Neutrophil (primary cell): ENCODE data around the gene ENTREP1.
"Not testable (repeated sequence)": the region's sequence is repeated elsewhere in the genome, so short reads cannot be mapped to it uniquely, and the experiment has no call there.

Experiments
- H3K27ac ChIP-seq: fragments of 200-600 bp; sonication (generic); 2 replicates; pipeline ENCODE4 v1.5.1; 2016; ENCODE audit warnings: mild to moderate bottlenecking, moderate library complexity
- H3K27me3 ChIP-seq: fragments of 200-600 bp; sonication (generic); 2 replicates; pipeline ENCODE4 v1.6.0; 2016; ENCODE audit warnings: mild to moderate bottlenecking
- H3K36me3 ChIP-seq: fragments of 200-600 bp; sonication (generic); 2 replicates; pipeline ENCODE4 v1.5.1; 2017
- H3K4me1 ChIP-seq, 2 experiments: fragments of 200-600 bp in 1 of 2; sonication (generic) in 1 of 2; 1 replicate in 1 of 2; 2 replicates in 1 of 2; pipeline versions ENCODE4 v1.5.1 to v1.6.1; 2013 to 2016; ENCODE audit warnings: low read depth in 1 of 2, low read length in 1 of 2, mild to moderate bottlenecking in 1 of 2, moderate library complexity in 1 of 2; ENCODE audit not compliant: control insufficient read depth in 1 of 2, insufficient read depth in 1 of 2
- H3K4me3 ChIP-seq, 2 experiments: fragments of 200-600 bp in 1 of 2; sonication (generic) in 1 of 2; 1 replicate in 1 of 2; 2 replicates in 1 of 2; pipeline ENCODE4 v1.5.1; 2013 to 2016; ENCODE audit warnings: low read depth in 1 of 2, low read length in 1 of 2, mild to moderate bottlenecking in 1 of 2, moderate library complexity in 1 of 2
- H3K9me3 ChIP-seq: fragments of 200-600 bp; sonication (generic); 2 replicates; pipeline ENCODE4 v1.5.1; 2016
- CTCF ChIP-seq: fragments of 200-600 bp; sonication (generic); IDR thresholded peaks from 2 replicates; pipeline ENCODE4 v1.5.1; 2016; ENCODE audit warnings: antibody characterized with exemption

Gene ENTREP1

GRCh38 chr9:69396759-69397158 is 71.7 kb downstream of the ENTREP1 start:
- Histone ChIP-seq H3K27ac (no peak overlapping the region), H3K36me3 (no peaks in the 10 kb centered on the region), H3K9me3 (no peaks in the 10 kb centered on the region), H3K4me1 (no peaks in the 10 kb centered on the region), H3K4me3 (no peak overlapping the region), H3K27me3 (no peaks in the 10 kb centered on the region)
- TF ChIP-seq CTCF = no peak

- no peaks in the 10 kb centered on the region for H3K36me3 ChIP-seq
- no peak for TF ChIP-seq CTCF
- no peak overlapping the region for H3K27ac ChIP-seq
- no peaks in the 10 kb centered on the region for H3K27me3 ChIP-seq
- H3K4me3 ChIP-seq = no peak overlapping the region
- no peaks in the 10 kb centered on the region for H3K4me1 ChIP-seq
- H3K9me3 ChIP-seq = no peaks in the 10 kb centered on the region
These were observed 72.6 kb downstream of the ENTREP1 start for GRCh38 chr9:69397384-69398214.

GRCh38 chr9:69400470-69400869 is 75.5 kb downstream of the ENTREP1 start:
- H3K27me3 ChIP-seq = no peaks in the 10 kb centered on the region
- H3K4me1 ChIP-seq = no peaks in the 10 kb centered on the region

GRCh38 chr9:69409936-69410335 is 84.9 kb downstream of the ENTREP1 start:
- H3K27ac ChIP-seq, H3K9me3 ChIP-seq, H3K36me3 ChIP-seq, H3K4me3 ChIP-seq, H3K4me1 ChIP-seq: not testable (repeated sequence)
- H3K27me3 ChIP-seq = peaks cover 31% of the 10 kb centered on the region

More at GRCh38 chr9:69400470-69400869, 75.5 kb downstream of the ENTREP1 start:
- Histone ChIP-seq H3K4me3 (no peak overlapping the region), H3K9me3 (no peaks in the 10 kb centered on the region), H3K36me3 (no peaks in the 10 kb centered on the region), H3K27ac (no peak overlapping the region)
- no peak for TF ChIP-seq CTCF

GRCh38 chr9:69411246-69411645 is 86.2 kb downstream of the ENTREP1 start:
- H3K4me1 ChIP-seq = no peaks in the 10 kb centered on the region
- no peak overlapping the region for H3K27ac ChIP-seq
- no peak for TF ChIP-seq CTCF
- peaks cover 31% of the 10 kb centered on the region for H3K27me3 ChIP-seq
- H3K9me3 ChIP-seq = no peaks in the 10 kb centered on the region
- no peaks in the 10 kb centered on the region for H3K36me3 ChIP-seq
- no peak overlapping the region for H3K4me3 ChIP-seq

GRCh38 chr9:69411931-69412740 is 87.1 kb downstream of the ENTREP1 start:
- no peak for TF ChIP-seq CTCF
- Histone ChIP-seq H3K27ac (no peak overlapping the region), H3K36me3 (no peaks in the 10 kb centered on the region)

More at GRCh38 chr9:69411931-69412740, 87.1 kb downstream of the ENTREP1 start:
- H3K27me3 ChIP-seq = peaks cover 31% of the 10 kb centered on the region
- no peaks in the 10 kb centered on the region for H3K4me1 ChIP-seq
- H3K4me3 ChIP-seq = no peak overlapping the region
- no peaks in the 10 kb centered on the region for H3K9me3 ChIP-seq
